SK-N-SH (cell line): ENCODE data around the gene CTNNA3.

Experiments
- CTCF ChIP-seq: fragments of 200-600 bp; sonication (generic); IDR thresholded peaks from 2 replicates; pipeline ENCODE4 v1.6.1; 2017; ENCODE audit warnings: antibody characterized with exemption, mild to moderate bottlenecking, moderate library complexity
- TAF1 ChIP-seq: IDR thresholded peaks from 2 replicates; pipeline ENCODE4 v1.6.1; 2012; ENCODE audit warnings: low read depth, mild to moderate bottlenecking, low read length, moderate library complexity, borderline replicate concordance

GRCh38 chr10:65945061-65945460 is 1750.9 kb downstream of the CTNNA3 start:
- TF ChIP-seq CTCF (no peak), TAF1 (no peak)
